ENCODE results near the gene RIC8B. TPM values are rescaled to one million over a fixed set of nuclear protein-coding genes. Genes with fewer than 3 reads are reported as not detected.
A peak's percentile ranks its signal among the peaks of the same experiment; 100 is the strongest.

RIC8B gene
- total and polyA plus RNA-seq, 2 of the 8 experiments (the other 6 are each of a cell fraction or from before 2014, with no cell fraction given), result 8.2 to 25.3 TPM

DNA sequence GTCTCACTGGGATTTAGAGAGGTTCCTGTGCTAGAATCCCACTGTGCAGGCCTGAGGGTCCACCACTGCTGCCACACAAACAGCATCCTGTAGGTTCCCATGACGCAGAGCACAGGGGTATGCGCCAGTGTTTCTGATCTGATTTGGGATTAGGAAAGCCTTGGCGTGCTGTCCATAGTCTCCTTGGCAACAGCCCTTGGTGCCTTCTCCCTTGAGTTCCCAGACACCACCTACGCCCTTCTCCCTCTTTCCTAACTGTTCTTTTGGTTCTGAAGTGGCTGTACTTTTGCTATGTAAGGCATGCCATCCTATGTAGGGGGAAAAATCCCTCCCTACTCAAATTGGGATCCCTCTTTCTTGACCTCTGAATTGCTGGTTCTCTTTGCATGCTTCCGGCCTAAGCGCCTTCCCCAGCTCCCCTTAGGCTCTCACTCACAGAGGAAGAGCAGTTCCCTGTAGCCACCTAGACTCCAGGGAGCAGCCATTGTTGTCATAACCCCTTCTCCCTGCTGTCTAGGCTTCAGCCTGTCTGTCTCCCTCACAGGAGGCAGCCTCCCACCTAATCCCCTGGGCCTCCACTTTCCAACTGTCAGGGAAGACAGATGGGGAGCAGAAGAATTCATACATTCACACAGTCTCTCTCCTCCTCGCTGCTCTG is 14.8 kb upstream of the RIC8B start:
- DNase-seq (ENCODE audit: low read depth in 1 of 2, low spot score in 2 of 2) (no peak), FAIRE-seq (no peak)
- Histone ChIP-seq H3K4me3 (ENCODE audit: extremely low read depth in 1 of 4, insufficient read depth in 2 of 4, low read depth in 3 of 4, low read length in 4 of 4) (peak overlapping the region in 2 of 4 experiments; percentile 5 to 10; a peak in 1 of 8 replicates), H2BK12ac (ENCODE audit: low read depth, low read length) (peak overlapping the region; percentile 64; the same call in 1 of the 2 replicates), H3K9ac (replicated peaks in 1 of 4; ENCODE audit: extremely low read depth in 1 of 4, low read depth in 3 of 4, low read length in 3 of 4) (peak overlapping the region in 2 of 4 experiments; percentile 8 to 43; a peak in 3 of 7 replicates), H2BK20ac (ENCODE audit: low read length) (peak overlapping the region; percentile 41), H4K5ac (ENCODE audit: insufficient read length, low read depth, low read length) (peak overlapping the region; percentile 5), H3K27ac (ENCODE audit: low read depth, low read length) (peak overlapping the region; percentile 51; the same call in 1 of the 2 replicates), H3K79me2 (ENCODE audit: control insufficient read depth in 1 of 2, insufficient read depth in 2 of 2, low read length in 2 of 2) (no peaks in the 10 kb centered on the region), H3K4me2 (ENCODE audit: insufficient read depth in 1 of 2, low read depth in 2 of 2, low read length in 2 of 2) (peak overlapping the region; percentile 49 to 52), H3K23ac (ENCODE audit: insufficient read length) (no peak overlapping the region), H4K91ac (replicated peaks; ENCODE audit: insufficient read length, low read length) (peak overlapping the region; percentile 71), H3K4me1 (replicated peaks in 1 of 4; ENCODE audit: control insufficient read depth in 3 of 4, insufficient read depth in 4 of 4, low read length in 3 of 4) (peaks cover 0 to 14% (median 9%) of the 10 kb centered on the region in 4 experiments; a peak in 6 of 7 replicates), H3K79me1 (ENCODE audit: low read depth, low read length) (no peaks in the 10 kb centered on the region), H2BK5ac (ENCODE audit: low read depth, low read length) (peak overlapping the region; percentile 83; the same call in 1 of the 2 replicates), H3K27me3 (replicated peaks in 1 of 4; ENCODE audit: control insufficient read depth in 3 of 4, extremely low read depth in 1 of 4, insufficient read depth in 3 of 4, low read length in 3 of 4) (no peaks in the 10 kb centered on the region), H3K36me3 (ENCODE audit: control insufficient read depth in 2 of 4, insufficient read depth in 4 of 4, low read length in 3 of 4) (no peaks in the 10 kb centered on the region), H2AFZ (ENCODE audit: low read length) (peak overlapping the region; percentile 92), H4K20me1 (replicated peaks in 1 of 2; ENCODE audit: control insufficient read depth in 1 of 2, insufficient read depth in 2 of 2, low read length in 2 of 2) (no peaks in the 10 kb centered on the region), H2BK15ac (ENCODE audit: low read length) (no peak overlapping the region), H3K23me2 (ENCODE audit: low read depth, low read length) (no peaks in the 10 kb centered on the region), H3K9me3 (ENCODE audit: insufficient read depth in 2 of 2, low read depth in 1 of 2, low read length in 1 of 2) (no peaks in the 10 kb centered on the region), H2AK5ac (ENCODE audit: low read depth, low read length) (no peak overlapping the region), H3K14ac (ENCODE audit: insufficient read length) (peak overlapping the region; percentile 64), H3K56ac (replicated peaks; ENCODE audit: insufficient read length, low read depth, low read length) (peak overlapping the region; percentile 38), H3K18ac (ENCODE audit: extremely low read depth, low read length) (peak overlapping the region; percentile 85), H3K4ac (replicated peaks; ENCODE audit: insufficient read length, low read depth, low read length) (peak overlapping the region; percentile 24), H2BK120ac (replicated peaks; ENCODE audit: low read depth, low read length) (peak overlapping the region; percentile 28), H4K8ac (ENCODE audit: extremely low read depth, insufficient read depth, low read length) (no peak overlapping the region; the same call in 1 of the 2 replicates)
- ChIA-PET CTCF (ENCODE audit: partially characterized antibody) (interaction anchor here (0.7 to 1.2 kb wide), 2 partner anchors 11 to 37 kb away, joined by 3 read pairs; no protein-coding TSS in a partner anchor), POLR2A (ENCODE audit: partially characterized antibody) (interaction anchor here (0.6 to 1.4 kb wide), 8 partner anchors 8 to 47 kb away, joined by 3 to 9 read pairs (median 3); partner anchors contain the start of gene RIC8B)
- WGBS, 2 experiments (ENCODE audit: extremely low coverage in 1 of 2, insufficient coverage in 1 of 2, insufficient read length in 1 of 2, insufficient replicate concordance in 2 of 2, low coverage in 1 of 2, low lambda C conversion rate in 2 of 2, missing lambda C conversion rate in 1 of 2), result 73% methylated on average over 7 of the region's 7 CpGs; no CpG with 5 or more reads in 1 of the 2 experiments
- TF ChIP-seq YY1 (IDR thresholded peaks at IDR 0.05; ENCODE audit: low read depth, low read length), result peak; percentile 27; the same call in 1 of the 2 replicates
- TF ChIP-seq, protein P1, sequence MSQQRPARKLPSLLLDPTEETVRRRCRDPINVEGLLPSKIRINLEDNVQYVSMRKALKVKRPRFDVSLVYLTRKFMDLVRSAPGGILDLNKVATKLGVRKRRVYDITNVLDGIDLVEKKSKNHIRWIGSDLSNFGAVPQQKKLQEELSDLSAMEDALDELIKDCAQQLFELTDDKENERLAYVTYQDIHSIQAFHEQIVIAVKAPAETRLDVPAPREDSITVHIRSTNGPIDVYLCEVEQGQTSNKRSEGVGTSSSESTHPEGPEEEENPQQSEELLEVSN (IDR thresholded peaks at IDR 0.05), result no peak
